ENCODE data around the gene GCGR. TPM values are rescaled to one million over a fixed set of nuclear protein-coding genes. Genes with fewer than 3 reads are reported as not detected.
A peak's percentile ranks its signal among the peaks of the same experiment; 100 is the strongest.

GCGR gene
- total and polyA plus RNA-seq, 2 of the 13 experiments (the other 11 are each of a cell fraction or from before 2014, with no cell fraction given), result 0.04 to 0.13 TPM

DNA sequence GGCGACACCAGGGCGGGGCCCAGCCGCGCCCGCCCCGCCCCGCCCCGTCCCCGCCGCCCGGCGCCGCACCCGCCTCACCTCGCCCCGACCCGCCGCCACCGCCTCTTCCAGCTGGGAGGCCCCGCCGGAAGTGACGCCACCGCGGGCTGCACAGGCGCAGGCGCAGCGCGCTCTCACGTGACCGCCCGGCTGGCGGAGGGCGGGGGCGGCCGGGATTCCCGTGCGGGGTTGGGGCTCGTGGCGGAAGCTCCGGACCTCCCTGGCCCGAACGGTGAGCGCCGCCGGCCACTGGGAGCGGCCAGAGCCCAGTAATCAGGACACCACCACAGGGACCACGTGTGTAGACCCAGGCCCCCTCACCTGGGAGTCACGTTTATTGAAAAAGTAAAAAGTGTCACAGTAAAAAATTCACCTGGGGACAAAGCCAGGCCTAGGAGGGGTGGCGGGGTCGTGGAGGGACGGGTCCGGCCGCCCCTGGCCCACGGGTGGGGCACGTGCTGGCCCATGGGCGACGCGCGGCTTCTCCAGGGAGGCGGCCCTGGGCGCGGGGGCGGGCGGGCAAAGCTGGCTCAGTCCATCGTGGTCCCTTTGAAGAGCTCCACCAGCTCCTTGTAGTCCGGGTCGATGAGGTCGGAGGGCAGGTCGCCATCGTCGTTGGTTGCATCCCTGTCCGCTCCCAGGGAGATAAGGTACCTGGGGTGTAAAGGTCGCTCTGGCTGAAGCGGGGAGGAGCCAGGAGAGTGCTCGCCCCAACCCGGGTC lies 29.4 kb downstream of the GCGR start, which contains the start of gene MCRIP1 (continued):
- TF ChIP-seq THYN1 (CRISPR knock-in tag; IDR thresholded peaks at IDR 0.05; ENCODE audit: borderline replicate concordance, low read depth) (no peak), ZBTB3 (CRISPR knock-in tag; IDR thresholded peaks at IDR 0.05; ENCODE audit: borderline replicate concordance, low read depth) (peak; percentile 78; the same call in 1 of the 2 replicates), TBX3 (IDR thresholded peaks at IDR 0.05; ENCODE audit: borderline replicate concordance) (0 out of 2 replicates have a peak, but pooled peaks have one; percentile 19), ZNF589 (CRISPR knock-in tag; conservative IDR thresholded peaks at IDR 0.05) (peak; percentile 94), KDM3A (CRISPR knock-in tag; IDR thresholded peaks at IDR 0.05; ENCODE audit: low read depth) (0 out of 2 replicates have a peak, but pooled peaks have one; percentile 57), MTA1 (CRISPR knock-in tag; IDR thresholded peaks at IDR 0.05; ENCODE audit: borderline replicate concordance) (peak; percentile 98; the same call in 1 of the 2 replicates), ZNF333 (CRISPR knock-in tag; IDR thresholded peaks at IDR 0.05; ENCODE audit: borderline replicate concordance) (peak; percentile 16; the same call in 1 of the 2 replicates), ARNTL (CRISPR knock-in tag; IDR thresholded peaks at IDR 0.05) (peak; percentile 90), SAFB2 (CRISPR knock-in tag; IDR thresholded peaks at IDR 0.05; ENCODE audit: borderline replicate concordance, low read depth) (peak; percentile 85), ZNF605 (CRISPR knock-in tag; IDR thresholded peaks at IDR 0.05) (peak; percentile 22; the same call in 1 of the 2 replicates), NR1H2 (CRISPR knock-in tag; IDR thresholded peaks at IDR 0.05; ENCODE audit: borderline replicate concordance, low read depth) (no peak), TBX2 (CRISPR knock-in tag; IDR thresholded peaks at IDR 0.05; ENCODE audit: borderline replicate concordance) (peak; percentile 85), ZNF121 (CRISPR knock-in tag; IDR thresholded peaks at IDR 0.05) (peak; percentile 57; the same call in 1 of the 2 replicates), PTBP1 (IDR thresholded peaks at IDR 0.05; ENCODE audit: low read depth, low read length, poor library complexity, severe bottlenecking) (peak; percentile 25), EHMT2 (IDR thresholded peaks at IDR 0.05; ENCODE audit: borderline replicate concordance, low read depth, low read length) (no peak), SP2 (CRISPR knock-in tag; IDR thresholded peaks at IDR 0.05) (peak; percentile 70), GATAD1 (CRISPR knock-in tag; IDR thresholded peaks at IDR 0.05) (peak; percentile 84), ZNF441 (CRISPR knock-in tag; IDR thresholded peaks at IDR 0.05; ENCODE audit: borderline replicate concordance) (peak; percentile 72; the same call in 1 of the 2 replicates), REPIN1 (CRISPR knock-in tag; IDR thresholded peaks at IDR 0.05; ENCODE audit: borderline replicate concordance, low read depth) (0 out of 2 replicates have a peak, but pooled peaks have one; percentile 68), HNRNPH1 (optimal IDR thresholded peaks at IDR 0.05; ENCODE audit: low read depth, low read length) (no peak), ZNF260 (CRISPR knock-in tag; IDR thresholded peaks at IDR 0.05; ENCODE audit: borderline replicate concordance, low read depth) (0 out of 2 replicates have a peak, but pooled peaks have one; percentile 14), MEF2D (CRISPR knock-in tag; IDR thresholded peaks at IDR 0.05) (peak; percentile 36; the same call in 1 of the 2 replicates), SKI (IDR thresholded peaks at IDR 0.05; ENCODE audit: partially characterized antibody) (no peak), NFATC3 (CRISPR knock-in tag; IDR thresholded peaks at IDR 0.05) (no peak)
- TF ChIP-seq, protein P1, sequence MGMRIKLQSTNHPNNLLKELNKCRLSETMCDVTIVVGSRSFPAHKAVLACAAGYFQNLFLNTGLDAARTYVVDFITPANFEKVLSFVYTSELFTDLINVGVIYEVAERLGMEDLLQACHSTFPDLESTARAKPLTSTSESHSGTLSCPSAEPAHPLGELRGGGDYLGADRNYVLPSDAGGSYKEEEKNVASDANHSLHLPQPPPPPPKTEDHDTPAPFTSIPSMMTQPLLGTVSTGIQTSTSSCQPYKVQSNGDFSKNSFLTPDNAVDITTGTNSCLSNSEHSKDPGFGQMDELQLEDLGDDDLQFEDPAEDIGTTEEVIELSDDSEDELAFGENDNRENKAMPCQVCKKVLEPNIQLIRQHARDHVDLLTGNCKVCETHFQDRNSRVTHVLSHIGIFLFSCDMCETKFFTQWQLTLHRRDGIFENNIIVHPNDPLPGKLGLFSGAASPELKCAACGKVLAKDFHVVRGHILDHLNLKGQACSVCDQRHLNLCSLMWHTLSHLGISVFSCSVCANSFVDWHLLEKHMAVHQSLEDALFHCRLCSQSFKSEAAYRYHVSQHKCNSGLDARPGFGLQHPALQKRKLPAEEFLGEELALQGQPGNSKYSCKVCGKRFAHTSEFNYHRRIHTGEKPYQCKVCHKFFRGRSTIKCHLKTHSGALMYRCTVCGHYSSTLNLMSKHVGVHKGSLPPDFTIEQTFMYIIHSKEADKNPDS (CRISPR knock-in tag; IDR thresholded peaks at IDR 0.05), result peak; percentile 85; the same call in 1 of the 2 replicates
- TF ChIP-seq, protein P2, sequence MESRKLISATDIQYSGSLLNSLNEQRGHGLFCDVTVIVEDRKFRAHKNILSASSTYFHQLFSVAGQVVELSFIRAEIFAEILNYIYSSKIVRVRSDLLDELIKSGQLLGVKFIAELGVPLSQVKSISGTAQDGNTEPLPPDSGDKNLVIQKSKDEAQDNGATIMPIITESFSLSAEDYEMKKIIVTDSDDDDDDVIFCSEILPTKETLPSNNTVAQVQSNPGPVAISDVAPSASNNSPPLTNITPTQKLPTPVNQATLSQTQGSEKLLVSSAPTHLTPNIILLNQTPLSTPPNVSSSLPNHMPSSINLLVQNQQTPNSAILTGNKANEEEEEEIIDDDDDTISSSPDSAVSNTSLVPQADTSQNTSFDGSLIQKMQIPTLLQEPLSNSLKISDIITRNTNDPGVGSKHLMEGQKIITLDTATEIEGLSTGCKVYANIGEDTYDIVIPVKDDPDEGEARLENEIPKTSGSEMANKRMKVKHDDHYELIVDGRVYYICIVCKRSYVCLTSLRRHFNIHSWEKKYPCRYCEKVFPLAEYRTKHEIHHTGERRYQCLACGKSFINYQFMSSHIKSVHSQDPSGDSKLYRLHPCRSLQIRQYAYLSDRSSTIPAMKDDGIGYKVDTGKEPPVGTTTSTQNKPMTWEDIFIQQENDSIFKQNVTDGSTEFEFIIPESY (CRISPR knock-in tag; IDR thresholded peaks at IDR 0.05), result no peak

All from HepG2 (cell line).